GM10266 (cell line): ENCODE measurements around the gene STOX2.

Source experiments
- DNase-seq: peaks from one replicate; pipeline ENCODE4 v3.0.0; 2012; ENCODE audit errors: extremely low spot score
- CTCF ChIP-seq: IDR thresholded peaks from 2 replicates; pipeline ENCODE4 v1.5.1; 2012; ENCODE audit warnings: mild to moderate bottlenecking, low read depth; ENCODE audit not compliant: control insufficient read depth, insufficient read depth; ENCODE audit errors: missing control alignments

STOX2 gene

GRCh38 chr4:183996868-183997267 is 91.8 kb downstream of the STOX2 start:
- no peak for TF ChIP-seq CTCF
- DNase-seq: no peak

- no peak for DNase-seq
Observed at GRCh38 chr4:183999435-183999834, 94.3 kb downstream of the STOX2 start.

GRCh38 chr4:184000457-184001396 is 95.6 kb downstream of the STOX2 start:
- no peak for DNase-seq
- no peak for TF ChIP-seq CTCF

More at GRCh38 chr4:183999435-183999834, 94.3 kb downstream of the STOX2 start:
- no peak for TF ChIP-seq CTCF

- DNase-seq: no peak
Observed at GRCh38 chr4:184003433-184003832, 98.3 kb downstream of the STOX2 start.

GRCh38 chr4:184007891-184008290 is 102.8 kb downstream of the STOX2 start:
- TF ChIP-seq CTCF: no peak
- no peak for DNase-seq

More at GRCh38 chr4:184003433-184003832, 98.3 kb downstream of the STOX2 start:
- no peak for TF ChIP-seq CTCF

- no peak for DNase-seq
- TF ChIP-seq CTCF: no peak
Observed at GRCh38 chr4:184010696-184011095, 105.6 kb downstream of the STOX2 start.

GRCh38 chr4:184011826-184012380 is 106.8 kb downstream of the STOX2 start:
- TF ChIP-seq CTCF: no peak
- no peak for DNase-seq
